PFSK-1 (cell line): ENCODE data around the gene TMPRSS7.

Source experiments
- FOXP2 ChIP-seq: optimal IDR thresholded peaks from 2 replicates; pipeline ENCODE3; 2011; ENCODE audit warnings: borderline replicate concordance, control low read depth, inconsistent platforms; ENCODE audit not compliant: insufficient read depth; ENCODE audit errors: extremely low read length, extremely low read depth
- POLR2AphosphoS5 ChIP-seq: IDR thresholded peaks from 2 replicates; pipeline ENCODE4 v1.6.1; 2012; ENCODE audit warnings: low read depth, mild to moderate bottlenecking, control low read depth, low read length, moderate library complexity
- SIN3A ChIP-seq: IDR thresholded peaks from 2 replicates; pipeline ENCODE4 v1.6.1; 2012; ENCODE audit warnings: mild to moderate bottlenecking, low read length, moderate library complexity, borderline replicate concordance; ENCODE audit not compliant: insufficient read depth
- TAF1 ChIP-seq: IDR thresholded peaks from 2 replicates; pipeline ENCODE4 v1.6.1; 2012; ENCODE audit warnings: low read length, control low read depth, borderline replicate concordance; ENCODE audit not compliant: insufficient read depth
- TF ChIP-seq, protein P1 (sequence below), 2 experiments: IDR thresholded peaks; 2 replicates each; pipeline versions ENCODE4 v1.6.1 to v1.8.0; 2011 to 2012; ENCODE audit warnings: low read depth in 2 of 2, low read length in 2 of 2, control low read depth in 1 of 2, inconsistent platforms in 1 of 2, mild to moderate bottlenecking in 1 of 2, moderate library complexity in 1 of 2; ENCODE audit not compliant: insufficient read depth in 1 of 2

Gene TMPRSS7

DNA sequence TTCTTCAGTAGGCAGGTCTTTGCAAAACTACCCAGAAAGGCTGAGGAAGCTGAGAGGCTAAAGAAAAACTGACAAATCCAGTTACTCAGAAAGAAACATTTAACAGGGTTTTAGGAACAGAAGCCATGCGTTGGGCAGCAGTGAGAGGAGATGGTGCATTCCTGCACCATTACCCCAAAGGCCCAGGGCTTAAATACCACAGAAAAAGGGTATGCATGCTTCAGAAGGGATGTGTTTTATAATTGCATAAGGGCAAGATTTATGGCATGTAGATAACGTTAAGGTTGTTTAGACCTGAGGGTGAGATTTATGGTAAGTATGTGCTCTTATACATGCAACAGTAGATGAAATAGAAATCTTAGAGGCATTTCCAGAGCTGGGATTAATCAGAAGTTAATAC, 61.6 kb downstream of the TMPRSS7 start:
- TF ChIP-seq TAF1 (no peak), FOXP2 (no peak), POLR2AphosphoS5 (no peak), SIN3A (no peak)
- TF ChIP-seq, protein P1, sequence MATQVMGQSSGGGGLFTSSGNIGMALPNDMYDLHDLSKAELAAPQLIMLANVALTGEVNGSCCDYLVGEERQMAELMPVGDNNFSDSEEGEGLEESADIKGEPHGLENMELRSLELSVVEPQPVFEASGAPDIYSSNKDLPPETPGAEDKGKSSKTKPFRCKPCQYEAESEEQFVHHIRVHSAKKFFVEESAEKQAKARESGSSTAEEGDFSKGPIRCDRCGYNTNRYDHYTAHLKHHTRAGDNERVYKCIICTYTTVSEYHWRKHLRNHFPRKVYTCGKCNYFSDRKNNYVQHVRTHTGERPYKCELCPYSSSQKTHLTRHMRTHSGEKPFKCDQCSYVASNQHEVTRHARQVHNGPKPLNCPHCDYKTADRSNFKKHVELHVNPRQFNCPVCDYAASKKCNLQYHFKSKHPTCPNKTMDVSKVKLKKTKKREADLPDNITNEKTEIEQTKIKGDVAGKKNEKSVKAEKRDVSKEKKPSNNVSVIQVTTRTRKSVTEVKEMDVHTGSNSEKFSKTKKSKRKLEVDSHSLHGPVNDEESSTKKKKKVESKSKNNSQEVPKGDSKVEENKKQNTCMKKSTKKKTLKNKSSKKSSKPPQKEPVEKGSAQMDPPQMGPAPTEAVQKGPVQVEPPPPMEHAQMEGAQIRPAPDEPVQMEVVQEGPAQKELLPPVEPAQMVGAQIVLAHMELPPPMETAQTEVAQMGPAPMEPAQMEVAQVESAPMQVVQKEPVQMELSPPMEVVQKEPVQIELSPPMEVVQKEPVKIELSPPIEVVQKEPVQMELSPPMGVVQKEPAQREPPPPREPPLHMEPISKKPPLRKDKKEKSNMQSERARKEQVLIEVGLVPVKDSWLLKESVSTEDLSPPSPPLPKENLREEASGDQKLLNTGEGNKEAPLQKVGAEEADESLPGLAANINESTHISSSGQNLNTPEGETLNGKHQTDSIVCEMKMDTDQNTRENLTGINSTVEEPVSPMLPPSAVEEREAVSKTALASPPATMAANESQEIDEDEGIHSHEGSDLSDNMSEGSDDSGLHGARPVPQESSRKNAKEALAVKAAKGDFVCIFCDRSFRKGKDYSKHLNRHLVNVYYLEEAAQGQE (IDR thresholded peaks at IDR 0.05; ENCODE audit: insufficient read depth in 1 of 2, low read depth in 2 of 2, low read length in 2 of 2): no peak

DNA sequence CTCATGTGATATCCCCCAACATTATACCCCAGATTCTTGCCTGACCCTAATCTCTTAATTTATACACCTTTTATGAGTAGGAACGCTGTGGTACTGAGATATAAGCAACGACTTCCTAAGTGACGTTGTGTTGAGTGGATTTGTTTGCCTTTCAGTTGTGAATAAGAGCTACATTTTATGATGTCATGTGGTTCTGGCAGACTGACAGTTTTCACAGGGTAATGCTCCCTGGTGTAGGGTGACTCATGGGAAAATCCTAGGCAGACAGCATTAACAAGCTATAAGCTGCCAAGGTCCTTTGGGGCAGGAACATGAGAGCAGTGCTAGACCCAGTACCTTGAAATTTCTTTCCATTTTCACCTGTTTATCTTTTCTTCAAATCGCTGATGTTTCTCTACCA, 62.8 kb downstream of the TMPRSS7 start:
- TF ChIP-seq SIN3A: no peak
- TF ChIP-seq TAF1: no peak
- no peak for TF ChIP-seq POLR2AphosphoS5
- no peak for TF ChIP-seq FOXP2
- TF ChIP-seq, protein P1 (IDR thresholded peaks at IDR 0.05; ENCODE audit: insufficient read depth in 1 of 2, low read depth in 2 of 2, low read length in 2 of 2): no peak

DNA sequence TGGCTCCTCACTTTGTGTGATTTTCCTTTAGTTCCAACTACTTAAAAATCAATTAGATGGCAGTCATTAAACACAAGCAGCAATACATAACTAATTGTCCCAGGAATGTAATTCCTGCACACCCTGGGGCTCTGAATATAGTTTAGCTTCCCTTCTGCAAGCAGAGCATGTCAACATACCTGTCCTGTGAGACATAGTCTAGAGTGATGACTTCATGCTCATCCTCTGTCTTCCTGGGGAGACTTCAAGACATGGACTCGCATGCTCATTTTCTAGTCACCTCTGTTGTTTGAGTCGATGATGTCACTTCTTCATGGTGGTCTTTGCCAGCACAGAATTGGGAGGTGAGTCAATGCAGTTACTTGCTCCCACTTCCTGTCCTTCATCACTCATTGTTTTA, 67.4 kb downstream of the TMPRSS7 start:
- TF ChIP-seq, protein P1 (IDR thresholded peaks at IDR 0.05; ENCODE audit: insufficient read depth in 1 of 2, low read depth in 2 of 2, low read length in 2 of 2): no peak

DNA sequence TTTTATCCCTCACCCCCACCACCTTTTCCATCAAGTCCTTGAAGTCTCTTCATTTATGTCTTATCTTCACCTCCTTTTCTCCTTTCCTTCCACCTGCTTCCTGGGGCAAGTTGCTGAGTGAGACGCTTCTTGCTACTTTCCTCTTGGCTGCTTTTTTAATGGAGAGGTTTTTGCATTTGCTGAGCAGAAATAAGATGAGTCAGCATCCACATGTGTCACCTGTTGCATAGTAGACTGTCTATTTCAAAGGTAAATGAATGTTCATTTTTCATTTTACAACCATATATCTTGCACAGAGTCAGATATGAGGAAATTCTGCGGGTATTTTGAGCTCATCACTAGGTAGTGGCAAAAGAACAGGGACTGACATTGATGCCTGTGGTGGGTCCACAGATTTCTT, 70.2 kb downstream of the TMPRSS7 start:
- TF ChIP-seq TAF1: no peak
- TF ChIP-seq FOXP2: no peak

DNA sequence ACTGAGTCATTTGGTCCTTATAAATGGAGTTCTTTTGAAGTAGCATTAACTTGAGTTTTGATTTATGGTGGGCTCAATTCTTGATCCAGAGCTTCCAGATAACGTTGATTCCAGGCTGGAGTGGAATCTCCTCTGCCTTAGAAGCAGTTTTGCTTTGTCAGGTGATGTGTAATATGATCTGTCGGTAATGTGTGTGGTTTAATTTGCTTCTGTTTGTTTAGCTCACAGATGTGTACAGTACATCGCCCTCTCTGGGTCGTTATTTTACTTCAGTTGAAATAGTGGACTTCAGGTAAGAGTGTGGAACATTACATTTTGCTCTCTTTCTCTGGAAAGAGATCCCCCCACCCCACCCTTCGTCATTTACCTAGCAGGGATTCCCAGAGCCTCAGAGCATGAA, 74.8 kb downstream of the TMPRSS7 start:
- TF ChIP-seq POLR2AphosphoS5: no peak
- no peak for TF ChIP-seq SIN3A
- TF ChIP-seq, protein P1 (IDR thresholded peaks at IDR 0.05; ENCODE audit: insufficient read depth in 1 of 2, low read depth in 2 of 2, low read length in 2 of 2): no peak
- TF ChIP-seq TAF1: no peak
- TF ChIP-seq FOXP2: no peak
